DOHH2 (cell line): ENCODE results near the gene HDLBP.

ENCODE experiments used
- EZH2phosphoT487 ChIP-seq: fragments of 200-600 bp; sonication (generic); IDR thresholded peaks from 2 replicates; pipeline ENCODE4 v1.6.1; 2017; ENCODE audit warnings: borderline replicate concordance, mild to moderate bottlenecking, antibody characterized with exemption, low read length, moderate library complexity, mixed read lengths
- TF ChIP-seq, protein P1 (sequence below): fragments of 200-600 bp; sonication (generic); IDR thresholded peaks from one replicate; pipeline ENCODE4 v1.5.1; 2014; ENCODE audit warnings: antibody characterized with exemption, mild to moderate bottlenecking, low read depth, low read length; ENCODE audit not compliant: poor library complexity, severe bottlenecking

DNA sequence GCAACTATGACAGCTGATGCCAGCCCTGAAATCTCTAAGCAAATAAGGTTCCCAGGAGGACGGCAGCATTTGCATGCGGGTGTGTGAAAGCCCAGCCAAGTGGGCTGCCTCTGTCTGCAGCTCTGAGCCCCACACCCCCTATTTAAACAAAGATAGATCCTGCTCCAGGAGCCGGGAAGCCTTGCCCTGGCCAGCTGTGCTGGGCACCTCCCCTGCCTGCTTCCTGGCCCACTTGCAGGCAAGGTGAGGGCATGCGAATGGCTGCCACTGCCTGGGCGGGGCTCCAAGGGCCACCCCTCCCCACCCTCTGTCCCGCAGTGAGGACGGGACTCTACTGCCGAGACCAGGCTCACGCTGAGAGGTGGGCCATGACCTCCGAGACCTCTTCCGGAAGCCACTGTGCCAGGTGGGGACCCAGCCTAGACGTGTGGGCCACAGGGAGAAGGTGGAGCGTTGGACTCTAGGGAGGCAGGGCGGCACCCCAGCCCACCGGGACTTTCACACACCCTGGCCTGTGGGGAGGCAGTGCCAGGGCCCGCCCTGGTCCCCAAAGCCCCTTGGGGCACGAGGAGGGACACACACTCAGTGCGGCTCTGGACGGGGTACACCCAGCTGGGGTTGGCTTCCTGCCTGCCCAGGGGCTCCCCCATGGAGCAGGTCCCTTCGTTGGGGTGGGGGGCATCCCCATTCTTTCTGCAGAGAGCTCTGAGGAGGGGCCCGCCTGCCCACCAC is 126.9 kb downstream of the HDLBP start, which contains the start of gene ANO7:
- TF ChIP-seq, protein P1, sequence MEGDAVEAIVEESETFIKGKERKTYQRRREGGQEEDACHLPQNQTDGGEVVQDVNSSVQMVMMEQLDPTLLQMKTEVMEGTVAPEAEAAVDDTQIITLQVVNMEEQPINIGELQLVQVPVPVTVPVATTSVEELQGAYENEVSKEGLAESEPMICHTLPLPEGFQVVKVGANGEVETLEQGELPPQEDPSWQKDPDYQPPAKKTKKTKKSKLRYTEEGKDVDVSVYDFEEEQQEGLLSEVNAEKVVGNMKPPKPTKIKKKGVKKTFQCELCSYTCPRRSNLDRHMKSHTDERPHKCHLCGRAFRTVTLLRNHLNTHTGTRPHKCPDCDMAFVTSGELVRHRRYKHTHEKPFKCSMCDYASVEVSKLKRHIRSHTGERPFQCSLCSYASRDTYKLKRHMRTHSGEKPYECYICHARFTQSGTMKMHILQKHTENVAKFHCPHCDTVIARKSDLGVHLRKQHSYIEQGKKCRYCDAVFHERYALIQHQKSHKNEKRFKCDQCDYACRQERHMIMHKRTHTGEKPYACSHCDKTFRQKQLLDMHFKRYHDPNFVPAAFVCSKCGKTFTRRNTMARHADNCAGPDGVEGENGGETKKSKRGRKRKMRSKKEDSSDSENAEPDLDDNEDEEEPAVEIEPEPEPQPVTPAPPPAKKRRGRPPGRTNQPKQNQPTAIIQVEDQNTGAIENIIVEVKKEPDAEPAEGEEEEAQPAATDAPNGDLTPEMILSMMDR, result no peak
- TF ChIP-seq EZH2phosphoT487, result no peak
